Measurements from ENCODE around the gene MRPS11. TPM values are rescaled to one million over a fixed set of nuclear protein-coding genes. Genes with fewer than 3 reads are reported as not detected.

The MRPS11 gene
- total RNA-seq, 1 experiment from 2014 or later: 48.4 TPM

- H3K9me3 Mint-ChIP-seq (ENCODE audit: unreplicated experiment): no peaks in the 10 kb centered on the region
- no peak for DNase-seq
- intact Hi-C loops (cut with micrococcal nuclease; ENCODE audit: unreplicated experiment): no loop called here
- no TSS peak for BruUV-seq (replicated peaks)
- no peaks in the 10 kb centered on the region for H3K36me3 ChIP-seq (ENCODE audit: control insufficient read depth, insufficient read depth, low read length)
- no peaks in the 10 kb centered on the region for H3K4me1 ChIP-seq
- H3K4me3 Mint-ChIP-seq (ENCODE audit: unreplicated experiment): no peak overlapping the region
- POLR2A ChIA-PET: no interaction called here
- H3K27me3 Mint-ChIP-seq (ENCODE audit: insufficient read depth, unreplicated experiment): no peaks in the 10 kb centered on the region
- H3K4me3 ChIP-seq (ENCODE audit: low read depth, low read length): no peak overlapping the region
- H3K4me1 Mint-ChIP-seq (ENCODE audit: low read depth, unreplicated experiment): no peaks in the 10 kb centered on the region
- no peaks in the 10 kb centered on the region for H3K36me3 Mint-ChIP-seq (ENCODE audit: insufficient read depth, unreplicated experiment)
- no peaks in the 10 kb centered on the region for H3K9me3 ChIP-seq
- TF ChIP-seq, protein P1, sequence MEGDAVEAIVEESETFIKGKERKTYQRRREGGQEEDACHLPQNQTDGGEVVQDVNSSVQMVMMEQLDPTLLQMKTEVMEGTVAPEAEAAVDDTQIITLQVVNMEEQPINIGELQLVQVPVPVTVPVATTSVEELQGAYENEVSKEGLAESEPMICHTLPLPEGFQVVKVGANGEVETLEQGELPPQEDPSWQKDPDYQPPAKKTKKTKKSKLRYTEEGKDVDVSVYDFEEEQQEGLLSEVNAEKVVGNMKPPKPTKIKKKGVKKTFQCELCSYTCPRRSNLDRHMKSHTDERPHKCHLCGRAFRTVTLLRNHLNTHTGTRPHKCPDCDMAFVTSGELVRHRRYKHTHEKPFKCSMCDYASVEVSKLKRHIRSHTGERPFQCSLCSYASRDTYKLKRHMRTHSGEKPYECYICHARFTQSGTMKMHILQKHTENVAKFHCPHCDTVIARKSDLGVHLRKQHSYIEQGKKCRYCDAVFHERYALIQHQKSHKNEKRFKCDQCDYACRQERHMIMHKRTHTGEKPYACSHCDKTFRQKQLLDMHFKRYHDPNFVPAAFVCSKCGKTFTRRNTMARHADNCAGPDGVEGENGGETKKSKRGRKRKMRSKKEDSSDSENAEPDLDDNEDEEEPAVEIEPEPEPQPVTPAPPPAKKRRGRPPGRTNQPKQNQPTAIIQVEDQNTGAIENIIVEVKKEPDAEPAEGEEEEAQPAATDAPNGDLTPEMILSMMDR (IDR thresholded peaks at IDR 0.05; ENCODE audit: insufficient read depth in 1 of 2, low read depth in 1 of 2, low read length in 1 of 2, severe bottlenecking in 1 of 2, unreplicated experiment in 1 of 2): no peak
- H3K27me3 ChIP-seq (replicated peaks; ENCODE audit: control insufficient read depth, insufficient read depth, low read length): no peaks in the 10 kb centered on the region
- CTCF ChIA-PET: no interaction called here
- no peak overlapping the region for H3K27ac Mint-ChIP-seq (ENCODE audit: unreplicated experiment)
Observed at GRCh38 chr15:88509321-88509720, 41.8 kb downstream of the MRPS11 start.

- Histone ChIP-seq H3K9me3 (no peaks in the 10 kb centered on the region), H3K4me3 (ENCODE audit: low read depth, low read length) (no peak overlapping the region), H3K27me3 (replicated peaks; ENCODE audit: control insufficient read depth, insufficient read depth, low read length) (no peaks in the 10 kb centered on the region), H3K4me1 (no peaks in the 10 kb centered on the region), H3K36me3 (ENCODE audit: control insufficient read depth, insufficient read depth, low read length) (no peaks in the 10 kb centered on the region)
- DNase-seq: no peak
- no peaks in the 10 kb centered on the region for H3K9me3 Mint-ChIP-seq (ENCODE audit: unreplicated experiment)
- H3K27ac Mint-ChIP-seq (ENCODE audit: unreplicated experiment): no peak overlapping the region
- TF ChIP-seq, protein P1 (IDR thresholded peaks at IDR 0.05; ENCODE audit: insufficient read depth in 1 of 2, low read depth in 1 of 2, low read length in 1 of 2, severe bottlenecking in 1 of 2, unreplicated experiment in 1 of 2): no peak
- H3K4me3 Mint-ChIP-seq (ENCODE audit: unreplicated experiment): no peak overlapping the region
- POLR2A ChIA-PET: no interaction called here
- CTCF ChIA-PET: no interaction called here
- H3K27me3 Mint-ChIP-seq (ENCODE audit: insufficient read depth, unreplicated experiment): no peaks in the 10 kb centered on the region
- H3K36me3 Mint-ChIP-seq (ENCODE audit: insufficient read depth, unreplicated experiment): no peaks in the 10 kb centered on the region
- H3K4me1 Mint-ChIP-seq (ENCODE audit: low read depth, unreplicated experiment): no peaks in the 10 kb centered on the region
- BruUV-seq (replicated peaks): no TSS peak
- intact Hi-C loops (cut with micrococcal nuclease; ENCODE audit: unreplicated experiment): no loop called here
Observed at GRCh38 chr15:88509964-88510363, 42.5 kb downstream of the MRPS11 start.

DNA sequence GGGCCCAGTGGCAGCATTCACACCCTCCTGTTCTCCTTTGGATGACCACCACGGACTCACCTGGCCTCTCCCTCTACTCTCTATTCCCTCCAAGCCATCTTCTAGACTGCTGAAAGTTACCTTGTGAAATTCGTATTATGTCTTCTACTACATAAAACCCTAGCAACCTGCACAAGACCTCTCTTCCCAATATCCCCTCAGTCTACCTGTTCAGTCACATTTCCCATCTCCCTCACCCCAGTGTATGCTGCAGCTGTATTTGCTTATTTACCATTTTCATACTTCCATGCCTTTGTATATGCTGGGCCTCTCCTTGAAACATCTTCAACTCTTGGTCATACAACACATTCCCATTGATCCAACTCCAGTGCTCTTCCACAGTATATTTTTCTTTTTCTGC, 43.7 kb downstream of the MRPS11 start:
- Mint-ChIP-seq H3K27me3 (ENCODE audit: insufficient read depth, unreplicated experiment) (no peaks in the 10 kb centered on the region), H3K27ac (ENCODE audit: unreplicated experiment) (no peak overlapping the region), H3K36me3 (ENCODE audit: insufficient read depth, unreplicated experiment) (no peaks in the 10 kb centered on the region), H3K4me1 (ENCODE audit: low read depth, unreplicated experiment) (no peaks in the 10 kb centered on the region), H3K4me3 (ENCODE audit: unreplicated experiment) (no peak overlapping the region), H3K9me3 (ENCODE audit: unreplicated experiment) (no peaks in the 10 kb centered on the region)
- TF ChIP-seq, protein P1 (IDR thresholded peaks at IDR 0.05; ENCODE audit: insufficient read depth in 1 of 2, low read depth in 1 of 2, low read length in 1 of 2, severe bottlenecking in 1 of 2, unreplicated experiment in 1 of 2): no peak
- ChIA-PET POLR2A (no interaction called here), CTCF (no interaction called here)
- Histone ChIP-seq H3K36me3 (ENCODE audit: control insufficient read depth, insufficient read depth, low read length) (no peaks in the 10 kb centered on the region), H3K9me3 (no peaks in the 10 kb centered on the region), H3K4me3 (ENCODE audit: low read depth, low read length) (no peak overlapping the region), H3K27me3 (replicated peaks; ENCODE audit: control insufficient read depth, insufficient read depth, low read length) (no peaks in the 10 kb centered on the region), H3K4me1 (no peaks in the 10 kb centered on the region)
- DNase-seq: no peak
- intact Hi-C loops (cut with micrococcal nuclease; ENCODE audit: unreplicated experiment): no loop called here
- BruUV-seq (replicated peaks): no TSS peak

All from Caco-2 (cell line).